ENCODE data around the gene ABCG1.

Gene ABCG1

DNA sequence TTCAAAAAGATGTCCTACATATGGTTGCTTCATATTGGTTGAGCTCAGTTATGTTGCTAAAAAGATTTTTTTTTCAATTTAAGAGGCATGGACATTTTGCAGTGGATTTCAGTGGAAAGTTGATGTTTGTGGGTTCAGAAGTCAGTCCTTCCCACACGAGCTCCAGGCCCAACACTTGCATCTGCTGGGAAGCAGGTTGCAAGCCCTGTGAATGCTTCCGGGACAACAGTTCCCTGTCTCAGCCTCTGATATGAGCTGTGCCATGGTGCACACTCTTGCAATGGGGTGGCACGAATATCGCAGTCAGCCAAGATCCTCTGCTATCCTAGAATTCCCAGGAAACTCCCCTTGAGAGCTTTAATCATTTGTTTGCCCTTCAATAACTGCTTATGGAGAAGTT is 30.3 kb upstream of the ABCG1 start:
- TF ChIP-seq, protein P1, sequence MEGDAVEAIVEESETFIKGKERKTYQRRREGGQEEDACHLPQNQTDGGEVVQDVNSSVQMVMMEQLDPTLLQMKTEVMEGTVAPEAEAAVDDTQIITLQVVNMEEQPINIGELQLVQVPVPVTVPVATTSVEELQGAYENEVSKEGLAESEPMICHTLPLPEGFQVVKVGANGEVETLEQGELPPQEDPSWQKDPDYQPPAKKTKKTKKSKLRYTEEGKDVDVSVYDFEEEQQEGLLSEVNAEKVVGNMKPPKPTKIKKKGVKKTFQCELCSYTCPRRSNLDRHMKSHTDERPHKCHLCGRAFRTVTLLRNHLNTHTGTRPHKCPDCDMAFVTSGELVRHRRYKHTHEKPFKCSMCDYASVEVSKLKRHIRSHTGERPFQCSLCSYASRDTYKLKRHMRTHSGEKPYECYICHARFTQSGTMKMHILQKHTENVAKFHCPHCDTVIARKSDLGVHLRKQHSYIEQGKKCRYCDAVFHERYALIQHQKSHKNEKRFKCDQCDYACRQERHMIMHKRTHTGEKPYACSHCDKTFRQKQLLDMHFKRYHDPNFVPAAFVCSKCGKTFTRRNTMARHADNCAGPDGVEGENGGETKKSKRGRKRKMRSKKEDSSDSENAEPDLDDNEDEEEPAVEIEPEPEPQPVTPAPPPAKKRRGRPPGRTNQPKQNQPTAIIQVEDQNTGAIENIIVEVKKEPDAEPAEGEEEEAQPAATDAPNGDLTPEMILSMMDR (conservative IDR thresholded peaks at IDR 0.05; ENCODE audit: low read depth, low read length), result no peak
- H3K4me3 ChIP-seq (ENCODE audit: low read depth, low read length), result no peak overlapping the region

DNA sequence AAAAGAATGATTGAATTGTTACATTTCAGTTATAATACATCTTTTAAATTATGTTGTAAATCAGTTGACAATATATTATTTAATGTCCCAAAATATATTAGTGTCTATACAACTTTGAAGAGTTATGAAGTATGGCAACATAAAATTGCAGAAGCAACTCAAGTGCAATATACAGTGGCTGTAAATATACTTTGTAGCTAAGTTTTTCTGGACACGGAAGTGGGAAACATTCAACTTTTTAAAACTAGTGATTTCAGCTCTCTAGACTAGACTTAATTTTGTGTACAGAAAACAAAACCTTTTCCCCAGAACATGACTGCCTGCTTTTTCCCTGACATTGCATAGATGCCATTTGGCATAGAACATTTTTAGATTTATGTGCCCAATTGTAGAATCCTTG is 29.5 kb upstream of the ABCG1 start:
- H3K4me3 ChIP-seq (ENCODE audit: low read depth, low read length), result no peak overlapping the region
- DNase-seq (ENCODE audit: low read depth), result no peak
- TF ChIP-seq, protein P1 (conservative IDR thresholded peaks at IDR 0.05; ENCODE audit: low read depth, low read length), result no peak

More for the DNA sequence above, 30.3 kb upstream of the ABCG1 start:
- DNase-seq (ENCODE audit: low read depth), result no peak

- TF ChIP-seq, protein P1 (conservative IDR thresholded peaks at IDR 0.05; ENCODE audit: low read depth, low read length), result no peak
- no peak overlapping the region for H3K4me3 ChIP-seq (ENCODE audit: low read depth, low read length)
- no peak for DNase-seq (ENCODE audit: low read depth)
Observed at GRCh38 chr21:42189860-42190485, 29.0 kb upstream of the ABCG1 start.

DNA sequence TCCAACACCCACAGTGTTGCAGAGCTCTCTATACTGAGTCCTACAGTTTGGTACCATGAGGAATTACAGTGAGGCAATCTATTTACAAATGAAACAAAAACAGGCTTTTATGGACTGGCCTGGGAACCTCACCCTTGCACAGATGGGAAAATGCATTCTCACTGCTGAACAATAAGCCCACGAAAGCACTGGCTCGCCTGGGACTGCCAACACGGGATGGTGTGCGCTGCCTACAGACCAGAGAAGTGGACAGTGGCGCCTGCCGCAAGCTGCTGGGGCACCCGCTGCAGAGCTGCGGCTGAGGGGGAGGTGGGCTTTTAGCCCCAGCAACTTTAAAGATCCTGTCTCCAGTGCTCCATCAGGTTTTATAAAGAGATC is 28.5 kb upstream of the ABCG1 start:
- DNase-seq (ENCODE audit: low read depth), result no peak
- no peak overlapping the region for H3K4me3 ChIP-seq (ENCODE audit: low read depth, low read length)
- TF ChIP-seq, protein P1 (conservative IDR thresholded peaks at IDR 0.05; ENCODE audit: low read depth, low read length), result no peak

GRCh38 chr21:42191064-42191463 is 27.9 kb upstream of the ABCG1 start:
- TF ChIP-seq, protein P1 (conservative IDR thresholded peaks at IDR 0.05; ENCODE audit: low read depth, low read length), result no peak
- DNase-seq (ENCODE audit: low read depth), result no peak
- no peak overlapping the region for H3K4me3 ChIP-seq (ENCODE audit: low read depth, low read length)

GRCh38 chr21:42191696-42192595 is 27.0 kb upstream of the ABCG1 start:
- TF ChIP-seq, protein P1 (conservative IDR thresholded peaks at IDR 0.05; ENCODE audit: low read depth, low read length), result no peak

More at GRCh38 chr21:42191696-42192595, 27.0 kb upstream of the ABCG1 start:
- no peak overlapping the region for H3K4me3 ChIP-seq (ENCODE audit: low read depth, low read length)
- DNase-seq (ENCODE audit: low read depth), result no peak

Measured in choroid plexus epithelial cell (primary cell).